A673 (cell line): ENCODE data around the gene APOBEC3B. TPM values are rescaled to one million over a fixed set of nuclear protein-coding genes. Genes with fewer than 3 reads are reported as not detected.
"Not testable (repeated sequence)": the region's sequence is repeated elsewhere in the genome, so short reads cannot be mapped to it uniquely, and the experiment has no call there.

Experiments used
- BruUV-seq: library from RNA; stranded (reverse); fragments of 400-500 nt; replicated peaks from 2 replicates; lab custom pipeline; 2021; lab: Mats Ljungman, UMichigan
- CTCF ChIA-PET: fragments of 300-600 bp; sonication (Branson Sonifier 250); formaldehyde crosslinking; loops from one replicate; lab custom pipeline; 2022; ENCODE audit warnings: antibody characterized with exemption; lab: Charles Lee
- POLR2A ChIA-PET: fragments of 300-600 bp; sonication (Branson Sonifier 250); formaldehyde crosslinking; loops from one replicate; lab custom pipeline; 2022; ENCODE audit warnings: antibody characterized with exemption; ENCODE audit not compliant: low non-redundant PET; lab: Charles Lee
- DNase-seq: peaks from one replicate; pipeline ENCODE4 v3.0.0-alpha.2; 2015; ENCODE audit warnings: low spot score
- H3K27ac ChIP-seq: fragments of 200-600 bp; sonication (generic); 2 replicates; pipeline ENCODE4 v1.5.1; 2016; ENCODE audit warnings: mixed run types, low read depth, mild to moderate bottlenecking, mixed read lengths, antibody characterized with exemption, low read length; ENCODE audit not compliant: poor library complexity, severe bottlenecking
- H3K27me3 ChIP-seq: fragments of 200-600 bp; sonication (generic); replicated peaks from 2 replicates; pipeline ENCODE4 v1.6.1; 2017; ENCODE audit warnings: mixed run types, low read depth, mild to moderate bottlenecking, mixed read lengths, antibody characterized with exemption, low read length; ENCODE audit not compliant: insufficient read depth, poor library complexity
- H3K36me3 ChIP-seq: fragments of 200-600 bp; sonication (generic); 2 replicates; pipeline ENCODE4 v1.6.1; 2016; ENCODE audit warnings: mixed run types, mild to moderate bottlenecking, mixed read lengths, antibody characterized with exemption, low read length; ENCODE audit not compliant: insufficient read depth, poor library complexity, severe bottlenecking
- H3K4me1 ChIP-seq: fragments of 200-600 bp; sonication (generic); 2 replicates; pipeline ENCODE4 v1.6.1; 2017; ENCODE audit warnings: mixed run types, mild to moderate bottlenecking, mixed read lengths, antibody characterized with exemption, low read length; ENCODE audit not compliant: insufficient read depth, poor library complexity, severe bottlenecking
- H3K4me3 ChIP-seq: fragments of 200-600 bp; sonication (generic); 2 replicates; pipeline ENCODE4 v1.5.1; 2016; ENCODE audit warnings: low read depth, mixed run types, mild to moderate bottlenecking, mixed read lengths, low read length; ENCODE audit not compliant: poor library complexity, severe bottlenecking
- H3K9me3 ChIP-seq: fragments of 200-600 bp; sonication (generic); 2 replicates; pipeline ENCODE4 v1.6.1; 2016; ENCODE audit warnings: mixed run types, low read depth, mild to moderate bottlenecking, mixed read lengths, antibody characterized with exemption, low read length; ENCODE audit not compliant: poor library complexity, severe bottlenecking
- EZH2 ChIP-seq: fragments of 200-600 bp; sonication (generic); IDR thresholded peaks from 2 replicates; pipeline ENCODE4 v1.6.1; 2017; ENCODE audit warnings: borderline replicate concordance, low read depth, mild to moderate bottlenecking, mixed read lengths, antibody characterized with exemption, low read length; ENCODE audit not compliant: poor library complexity, severe bottlenecking
- intact Hi-C: fragments of 100-400 bp; cut with micrococcal nuclease; formaldehyde crosslinking; loops from one replicate; pipeline ENCODE4 v1.10.0; 2022; ENCODE audit not compliant: unreplicated experiment
- total RNA-seq: library from RNA; stranded (reverse); gene quantifications from 2 replicates; pipeline ENCODE4 v1.2.3, GENCODE V29; 2021
- TF ChIP-seq, protein P1 (sequence below): fragments of 300-800, 200-600 bp; sonication (generic); conservative IDR thresholded peaks from 2 replicates; pipeline ENCODE4 v1.5.1; 2017; ENCODE audit warnings: low read depth, mild to moderate bottlenecking, antibody characterized with exemption, low read length, moderate library complexity, mixed read lengths

APOBEC3B gene
- total RNA-seq, 1 experiment from 2014 or later: 6.4 TPM

DNA sequence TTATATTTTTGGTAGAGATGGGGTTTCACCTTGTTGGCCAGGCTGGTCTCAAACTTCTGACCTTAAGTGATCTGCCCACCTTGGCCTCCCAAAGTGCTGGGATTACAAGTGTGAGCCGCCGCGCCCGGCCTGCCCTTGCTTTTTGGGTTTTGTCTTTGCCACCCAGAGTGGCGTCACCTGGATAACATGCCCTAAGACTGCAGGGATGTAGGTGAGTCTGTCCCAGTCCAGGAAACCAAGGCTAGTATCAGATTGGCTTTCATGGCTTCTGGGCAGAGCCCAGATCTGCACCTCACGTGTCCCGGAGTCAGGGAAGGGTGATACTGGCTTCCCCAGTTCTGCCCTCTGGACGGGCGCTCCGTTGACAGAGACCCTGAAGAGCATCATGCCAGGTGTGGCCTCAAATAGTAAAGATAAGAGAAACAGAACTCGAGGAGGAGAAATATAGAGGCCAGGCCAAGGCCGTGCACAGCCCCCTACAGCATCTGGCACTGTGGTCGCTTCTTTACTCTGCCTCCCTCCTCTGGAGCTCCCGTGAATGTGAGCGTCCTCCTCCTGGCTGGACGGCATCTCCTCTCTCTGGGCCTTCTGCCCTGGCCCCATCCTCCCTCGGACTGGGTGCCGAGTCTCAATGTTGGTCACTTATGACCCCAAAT, 7.8 kb upstream of the APOBEC3B start:
- no peaks in the 10 kb centered on the region for H3K36me3 ChIP-seq

GRCh38 chr22:38974826-38975175, 7.3 kb upstream of the APOBEC3B start:
- no peak for DNase-seq
- Histone ChIP-seq H3K9me3 (no peaks in the 10 kb centered on the region), H3K4me1 (no peaks in the 10 kb centered on the region), H3K36me3 (no peaks in the 10 kb centered on the region), H3K27me3 (no peaks in the 10 kb centered on the region), H3K4me3 (no peak overlapping the region), H3K27ac (no peak overlapping the region)
- no TSS peak for BruUV-seq
- TF ChIP-seq, protein P1, sequence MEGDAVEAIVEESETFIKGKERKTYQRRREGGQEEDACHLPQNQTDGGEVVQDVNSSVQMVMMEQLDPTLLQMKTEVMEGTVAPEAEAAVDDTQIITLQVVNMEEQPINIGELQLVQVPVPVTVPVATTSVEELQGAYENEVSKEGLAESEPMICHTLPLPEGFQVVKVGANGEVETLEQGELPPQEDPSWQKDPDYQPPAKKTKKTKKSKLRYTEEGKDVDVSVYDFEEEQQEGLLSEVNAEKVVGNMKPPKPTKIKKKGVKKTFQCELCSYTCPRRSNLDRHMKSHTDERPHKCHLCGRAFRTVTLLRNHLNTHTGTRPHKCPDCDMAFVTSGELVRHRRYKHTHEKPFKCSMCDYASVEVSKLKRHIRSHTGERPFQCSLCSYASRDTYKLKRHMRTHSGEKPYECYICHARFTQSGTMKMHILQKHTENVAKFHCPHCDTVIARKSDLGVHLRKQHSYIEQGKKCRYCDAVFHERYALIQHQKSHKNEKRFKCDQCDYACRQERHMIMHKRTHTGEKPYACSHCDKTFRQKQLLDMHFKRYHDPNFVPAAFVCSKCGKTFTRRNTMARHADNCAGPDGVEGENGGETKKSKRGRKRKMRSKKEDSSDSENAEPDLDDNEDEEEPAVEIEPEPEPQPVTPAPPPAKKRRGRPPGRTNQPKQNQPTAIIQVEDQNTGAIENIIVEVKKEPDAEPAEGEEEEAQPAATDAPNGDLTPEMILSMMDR: no peak
- intact Hi-C loops: no loop called here
- POLR2A ChIA-PET: no interaction called here
- CTCF ChIA-PET: interaction anchor here (0.6 kb wide), 1 partner anchor 105 kb away, joined by 5 read pairs; no protein-coding TSS in a partner anchor

More for the DNA sequence above, 7.8 kb upstream of the APOBEC3B start:
- Histone ChIP-seq H3K9me3 (no peaks in the 10 kb centered on the region), H3K27me3 (no peaks in the 10 kb centered on the region), H3K4me3 (no peak overlapping the region), H3K27ac (no peak overlapping the region), H3K4me1 (no peaks in the 10 kb centered on the region)
- intact Hi-C loops: no loop called here
- ChIA-PET CTCF (interaction anchor here (0.6 kb wide), 1 partner anchor 104 kb away, joined by 5 read pairs; no protein-coding TSS in a partner anchor), POLR2A (no interaction called here)
- DNase-seq: no peak
- TF ChIP-seq, protein P1: no peak
- no peak for TF ChIP-seq EZH2
- BruUV-seq: no TSS peak

GRCh38 chr22:38977289-38977688, 4.9 kb upstream of the APOBEC3B start:
- POLR2A ChIA-PET, H3K4me3 ChIP-seq, intact Hi-C loops, H3K4me1 ChIP-seq, DNase-seq, H3K36me3 ChIP-seq, BruUV-seq, H3K27ac ChIP-seq, CTCF ChIA-PET, H3K27me3 ChIP-seq, H3K9me3 ChIP-seq: not testable (repeated sequence)

DNA sequence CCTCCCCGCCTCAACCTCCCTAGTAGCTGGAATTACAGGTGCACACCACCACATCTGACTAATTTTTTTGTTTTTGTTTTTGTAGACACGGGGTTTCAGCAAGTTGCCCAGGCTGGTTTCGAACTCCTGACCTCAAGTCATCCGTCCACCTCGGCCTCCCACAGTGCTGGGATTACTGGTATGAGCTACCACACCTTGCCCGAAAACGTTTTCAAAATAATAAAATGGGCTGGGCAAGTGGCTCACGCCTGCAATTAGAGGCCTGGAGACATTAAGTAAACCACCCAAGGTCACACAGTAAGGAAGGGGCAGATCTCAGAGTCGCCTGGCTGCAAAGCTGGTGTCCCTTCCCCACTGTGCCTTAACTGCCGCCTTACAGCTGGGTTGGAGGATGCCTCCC, 1.6 kb upstream of the APOBEC3B start:
- BruUV-seq, H3K27ac ChIP-seq, H3K9me3 ChIP-seq, H3K36me3 ChIP-seq, intact Hi-C loops, H3K4me3 ChIP-seq, H3K4me1 ChIP-seq, POLR2A ChIA-PET, DNase-seq, H3K27me3 ChIP-seq: not testable (repeated sequence)
- CTCF ChIA-PET: interaction anchor here (0.6 kb wide), 1 partner anchor 22 kb away, joined by 5 read pairs; no protein-coding TSS in a partner anchor
